WTC11 (cell line): ENCODE measurements around the gene CMTM4.
"Not testable (repeated sequence)": the region's sequence is repeated elsewhere in the genome, so short reads cannot be mapped to it uniquely, and the experiment has no call there.

ENCODE experiments used
- CREB1 ChIP-seq: sonication (generic); formaldehyde crosslinking; IDR thresholded peaks from 2 replicates; pipeline ENCODE4 v1.8.0; 2023; ENCODE audit warnings: mild to moderate bottlenecking, missing genetic modification reagents
- ELF4 ChIP-seq: sonication (generic); formaldehyde crosslinking; IDR thresholded peaks from 2 replicates; pipeline ENCODE4 v1.8.1; 2022; ENCODE audit warnings: low read depth, mild to moderate bottlenecking, moderate library complexity, missing genetic modification reagents
- FOXP1 ChIP-seq: sonication (generic); formaldehyde crosslinking; IDR thresholded peaks from 2 replicates; pipeline ENCODE4 v1.8.0; 2022; ENCODE audit warnings: missing genetic modification reagents, mild to moderate bottlenecking, moderate library complexity, borderline replicate concordance
- HMGA2 ChIP-seq: fragments of 250-450 bp; sonication (Bioruptor Pico); IDR thresholded peaks from 2 replicates; pipeline ENCODE4 v1.4.0; 2021; ENCODE audit warnings: mild to moderate bottlenecking, moderate library complexity
- MYBL2 ChIP-seq: sonication (generic); formaldehyde crosslinking; IDR thresholded peaks from 2 replicates; pipeline ENCODE4 v1.8.1; 2023; ENCODE audit warnings: mild to moderate bottlenecking, moderate library complexity, missing genetic modification reagents
- SMAD3 ChIP-seq: sonication (generic); formaldehyde crosslinking; IDR thresholded peaks from 2 replicates; pipeline ENCODE4 v1.8.0; 2022; ENCODE audit warnings: missing genetic modification reagents, mild to moderate bottlenecking, borderline replicate concordance
- TCF7 ChIP-seq: sonication (generic); formaldehyde crosslinking; IDR thresholded peaks from 2 replicates; pipeline ENCODE4 v1.8.0; 2022; ENCODE audit warnings: mild to moderate bottlenecking, low read depth, missing genetic modification reagents, moderate library complexity
- TEAD1 ChIP-seq: sonication (generic); formaldehyde crosslinking; IDR thresholded peaks from 2 replicates; pipeline ENCODE4 v1.8.0; 2022; ENCODE audit warnings: mild to moderate bottlenecking, missing genetic modification reagents
- TEAD4 ChIP-seq: sonication (generic); formaldehyde crosslinking; IDR thresholded peaks from 2 replicates; pipeline ENCODE4 v1.8.0; 2022; ENCODE audit warnings: mild to moderate bottlenecking, missing genetic modification reagents
- TP53 ChIP-seq: sonication (generic); formaldehyde crosslinking; IDR thresholded peaks from 2 replicates; pipeline ENCODE4 v1.8.1; 2023; ENCODE audit warnings: mild to moderate bottlenecking, missing genetic modification reagents
- ZNF138 ChIP-seq: sonication (generic); formaldehyde crosslinking; conservative IDR thresholded peaks from 2 replicates; pipeline ENCODE4 v1.8.1; 2022; ENCODE audit warnings: mild to moderate bottlenecking, moderate library complexity, missing genetic modification reagents
- TF ChIP-seq, protein P1 (sequence below): sonication (generic); formaldehyde crosslinking; IDR thresholded peaks from 2 replicates; pipeline ENCODE4 v1.8.1; 2023; ENCODE audit warnings: mild to moderate bottlenecking, missing genetic modification reagents
- TF ChIP-seq, protein P2 (sequence below): fragments of 200-600 bp; IDR thresholded peaks from 2 replicates; pipeline ENCODE4 v1.8.0; 2022; ENCODE audit warnings: antibody characterized with exemption
- TF ChIP-seq, protein P3 (sequence below): sonication (generic); formaldehyde crosslinking; IDR thresholded peaks from 2 replicates; pipeline ENCODE4 v1.8.0; 2023; ENCODE audit warnings: missing genetic modification reagents

DNA sequence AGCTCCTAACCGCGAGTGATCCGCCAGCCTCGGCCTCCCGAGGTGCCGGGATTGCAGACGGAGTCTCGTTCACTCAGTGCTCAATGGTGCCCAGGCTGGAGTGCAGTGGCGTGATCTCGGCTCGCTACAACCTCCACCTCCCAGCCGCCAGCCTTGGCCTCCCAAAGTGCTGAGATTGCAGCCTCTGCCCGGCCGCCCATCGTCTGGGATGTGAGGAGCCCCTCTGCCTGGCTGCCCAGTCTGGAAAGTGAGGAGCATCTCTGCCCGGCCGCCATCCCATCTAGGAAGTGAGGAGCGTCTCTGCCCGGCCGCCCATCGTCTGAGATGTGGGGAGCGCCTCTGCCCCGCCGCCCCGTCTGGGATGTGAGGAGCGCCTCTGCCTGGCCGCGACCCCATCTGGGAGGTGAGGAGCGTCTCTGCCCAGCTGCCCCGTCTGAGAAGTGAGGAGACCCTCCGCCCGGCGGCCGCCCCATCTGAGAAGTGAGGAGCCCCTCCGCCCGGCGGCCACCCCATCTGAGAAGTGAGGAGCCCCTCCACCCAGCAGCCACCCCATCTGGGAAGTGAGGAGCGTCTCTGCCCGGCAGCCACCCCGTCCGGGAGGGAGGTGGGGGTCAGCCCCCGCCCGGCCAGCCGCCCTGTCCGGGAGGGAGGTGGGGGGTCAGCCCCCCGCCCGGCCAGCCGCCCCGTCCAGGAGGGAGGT is 65.8 kb downstream of the CMTM4 start:
- not testable (repeated sequence) for TF ChIP-seq TP53 (CRISPR knock-in tag); CREB1; ELF4 (CRISPR knock-in tag); ZNF138 (CRISPR knock-in tag); TEAD4; TEAD1 (CRISPR knock-in tag); SMAD3; FOXP1 (CRISPR knock-in tag); MYBL2 (CRISPR knock-in tag); TCF7 (CRISPR knock-in tag); HMGA2 (CRISPR knock-in tag)
- TF ChIP-seq, protein P1, sequence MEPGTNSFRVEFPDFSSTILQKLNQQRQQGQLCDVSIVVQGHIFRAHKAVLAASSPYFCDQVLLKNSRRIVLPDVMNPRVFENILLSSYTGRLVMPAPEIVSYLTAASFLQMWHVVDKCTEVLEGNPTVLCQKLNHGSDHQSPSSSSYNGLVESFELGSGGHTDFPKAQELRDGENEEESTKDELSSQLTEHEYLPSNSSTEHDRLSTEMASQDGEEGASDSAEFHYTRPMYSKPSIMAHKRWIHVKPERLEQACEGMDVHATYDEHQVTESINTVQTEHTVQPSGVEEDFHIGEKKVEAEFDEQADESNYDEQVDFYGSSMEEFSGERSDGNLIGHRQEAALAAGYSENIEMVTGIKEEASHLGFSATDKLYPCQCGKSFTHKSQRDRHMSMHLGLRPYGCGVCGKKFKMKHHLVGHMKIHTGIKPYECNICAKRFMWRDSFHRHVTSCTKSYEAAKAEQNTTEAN (CRISPR knock-in tag), result not testable (repeated sequence)
- TF ChIP-seq, protein P2, sequence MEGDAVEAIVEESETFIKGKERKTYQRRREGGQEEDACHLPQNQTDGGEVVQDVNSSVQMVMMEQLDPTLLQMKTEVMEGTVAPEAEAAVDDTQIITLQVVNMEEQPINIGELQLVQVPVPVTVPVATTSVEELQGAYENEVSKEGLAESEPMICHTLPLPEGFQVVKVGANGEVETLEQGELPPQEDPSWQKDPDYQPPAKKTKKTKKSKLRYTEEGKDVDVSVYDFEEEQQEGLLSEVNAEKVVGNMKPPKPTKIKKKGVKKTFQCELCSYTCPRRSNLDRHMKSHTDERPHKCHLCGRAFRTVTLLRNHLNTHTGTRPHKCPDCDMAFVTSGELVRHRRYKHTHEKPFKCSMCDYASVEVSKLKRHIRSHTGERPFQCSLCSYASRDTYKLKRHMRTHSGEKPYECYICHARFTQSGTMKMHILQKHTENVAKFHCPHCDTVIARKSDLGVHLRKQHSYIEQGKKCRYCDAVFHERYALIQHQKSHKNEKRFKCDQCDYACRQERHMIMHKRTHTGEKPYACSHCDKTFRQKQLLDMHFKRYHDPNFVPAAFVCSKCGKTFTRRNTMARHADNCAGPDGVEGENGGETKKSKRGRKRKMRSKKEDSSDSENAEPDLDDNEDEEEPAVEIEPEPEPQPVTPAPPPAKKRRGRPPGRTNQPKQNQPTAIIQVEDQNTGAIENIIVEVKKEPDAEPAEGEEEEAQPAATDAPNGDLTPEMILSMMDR, result not testable (repeated sequence)
- TF ChIP-seq, protein P3, sequence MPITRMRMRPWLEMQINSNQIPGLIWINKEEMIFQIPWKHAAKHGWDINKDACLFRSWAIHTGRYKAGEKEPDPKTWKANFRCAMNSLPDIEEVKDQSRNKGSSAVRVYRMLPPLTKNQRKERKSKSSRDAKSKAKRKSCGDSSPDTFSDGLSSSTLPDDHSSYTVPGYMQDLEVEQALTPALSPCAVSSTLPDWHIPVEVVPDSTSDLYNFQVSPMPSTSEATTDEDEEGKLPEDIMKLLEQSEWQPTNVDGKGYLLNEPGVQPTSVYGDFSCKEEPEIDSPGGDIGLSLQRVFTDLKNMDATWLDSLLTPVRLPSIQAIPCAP (CRISPR knock-in tag), result not testable (repeated sequence)
